GM18511 (cell line): ENCODE data around the gene ATP6V1C2.
"Not testable (repeated sequence)": the region's sequence is repeated elsewhere in the genome, so short reads cannot be mapped to it uniquely, and the experiment has no call there.

Experiments
- ATAC-seq: cut with Tn5 transposase; IDR thresholded peaks from one replicate; pipeline ENCODE4 v1.9.1; 2021; ENCODE audit warnings: mild to moderate bottlenecking, moderate library complexity; ENCODE audit not compliant: unreplicated experiment

ATP6V1C2 gene

DNA sequence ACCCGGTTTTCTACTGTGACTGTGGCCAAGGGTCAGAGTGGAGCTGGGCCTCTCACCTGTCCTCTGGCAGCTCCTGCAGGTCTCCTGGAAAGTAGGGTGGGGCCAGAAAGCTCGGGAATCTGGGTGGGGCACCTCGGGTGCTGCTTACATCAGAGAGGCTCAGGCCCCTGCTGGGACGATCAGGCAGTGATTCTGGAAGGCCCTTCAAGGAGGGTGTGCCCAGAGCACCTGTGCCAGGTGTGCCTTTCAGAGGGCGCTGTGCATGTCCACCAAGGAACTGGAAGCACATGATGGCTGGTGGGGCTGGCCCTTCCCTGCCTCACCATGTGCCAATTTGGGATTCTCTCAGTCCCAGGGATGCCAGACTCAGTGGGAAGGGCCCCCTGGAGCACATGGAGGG is 44.0 kb downstream of the ATP6V1C2 start:
- no peak for ATAC-seq

DNA sequence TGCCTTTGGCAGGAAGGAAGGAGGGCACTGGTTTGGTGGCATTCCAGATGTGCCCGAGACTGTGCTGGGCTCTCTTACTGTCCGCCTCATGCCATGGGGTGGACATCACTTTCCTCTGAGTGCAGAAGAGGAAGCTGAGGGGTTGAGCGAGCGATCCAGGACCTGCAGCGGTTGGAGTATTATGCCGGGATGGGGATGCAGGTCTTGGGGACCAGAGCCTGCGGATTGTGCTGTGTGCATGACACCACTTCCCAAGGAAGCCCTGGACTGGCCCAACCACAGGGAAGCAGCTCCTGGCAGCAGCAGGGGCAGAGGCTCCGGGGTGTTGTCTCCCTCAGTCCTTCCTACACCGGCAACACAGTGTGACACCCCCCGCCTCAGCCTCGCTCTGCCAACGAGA is 44.5 kb downstream of the ATP6V1C2 start:
- no peak for ATAC-seq

- no peak for ATAC-seq
Measured at GRCh38 chr2:10768063-10768507, 46.7 kb downstream of the ATP6V1C2 start.

DNA sequence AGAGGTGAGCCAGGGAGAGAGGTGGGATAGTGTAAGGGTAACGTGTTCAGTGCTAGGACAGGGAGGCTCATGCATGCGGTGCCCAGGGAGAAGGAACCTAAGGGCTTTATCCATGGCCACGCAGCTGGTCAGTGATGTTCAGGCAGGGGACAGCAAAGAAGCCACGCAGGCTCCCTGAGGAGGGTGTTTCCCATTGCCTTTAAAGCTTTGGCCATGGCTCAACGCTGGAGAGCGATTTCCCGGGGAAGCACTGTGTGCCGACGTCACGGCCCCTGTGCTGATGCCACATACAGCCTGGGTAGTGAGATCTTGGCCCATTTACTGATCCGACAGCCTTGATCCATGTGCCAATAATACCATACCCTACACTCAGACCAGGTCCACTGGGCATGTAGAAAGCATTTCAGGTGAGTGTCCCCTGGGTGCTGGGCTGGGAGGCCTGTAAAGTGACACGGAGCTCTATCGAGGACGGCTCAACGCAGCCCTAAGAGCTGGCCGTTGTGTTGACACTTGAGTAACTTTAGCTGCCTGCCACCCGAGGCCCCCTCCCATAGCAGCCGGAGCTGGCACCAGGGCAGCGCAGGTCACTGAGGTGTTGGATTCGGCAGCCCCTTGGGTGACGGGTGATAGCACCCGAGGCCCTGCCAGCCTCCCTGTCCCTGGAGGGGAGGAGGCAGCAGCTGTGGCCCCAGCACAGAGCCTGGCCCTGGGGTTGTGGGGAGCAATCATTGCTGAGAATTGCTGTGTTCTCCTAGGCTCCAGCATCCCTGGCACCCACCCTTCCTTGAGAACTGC is 49.7 kb downstream of the ATP6V1C2 start:
- no peak for ATAC-seq

DNA sequence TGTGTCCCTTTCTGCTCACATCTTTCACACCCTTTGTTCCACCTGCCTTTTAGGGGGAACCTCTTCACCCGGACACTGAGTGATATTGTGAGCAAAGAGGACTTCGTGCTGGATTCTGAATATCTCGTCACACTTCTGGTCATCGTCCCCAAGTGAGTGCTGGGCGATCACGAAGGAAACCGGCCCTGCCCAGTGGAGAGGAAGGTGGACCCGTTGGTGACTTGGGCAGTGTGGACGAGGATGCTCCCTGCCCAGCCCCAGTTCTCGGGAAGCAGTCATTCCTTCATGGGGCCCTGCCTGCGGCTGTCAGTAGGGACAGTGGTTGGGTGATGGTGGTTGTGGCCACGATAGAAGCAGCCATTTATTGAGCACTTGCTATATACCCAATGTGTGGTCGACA is 50.4 kb downstream of the ATP6V1C2 start:
- ATAC-seq = no peak

GRCh38 chr2:10772201-10772867 is 50.9 kb downstream of the ATP6V1C2 start:
- ATAC-seq = no peak

GRCh38 chr2:10772868-10773215 is 51.4 kb downstream of the ATP6V1C2 start:
- ATAC-seq = no peak

DNA sequence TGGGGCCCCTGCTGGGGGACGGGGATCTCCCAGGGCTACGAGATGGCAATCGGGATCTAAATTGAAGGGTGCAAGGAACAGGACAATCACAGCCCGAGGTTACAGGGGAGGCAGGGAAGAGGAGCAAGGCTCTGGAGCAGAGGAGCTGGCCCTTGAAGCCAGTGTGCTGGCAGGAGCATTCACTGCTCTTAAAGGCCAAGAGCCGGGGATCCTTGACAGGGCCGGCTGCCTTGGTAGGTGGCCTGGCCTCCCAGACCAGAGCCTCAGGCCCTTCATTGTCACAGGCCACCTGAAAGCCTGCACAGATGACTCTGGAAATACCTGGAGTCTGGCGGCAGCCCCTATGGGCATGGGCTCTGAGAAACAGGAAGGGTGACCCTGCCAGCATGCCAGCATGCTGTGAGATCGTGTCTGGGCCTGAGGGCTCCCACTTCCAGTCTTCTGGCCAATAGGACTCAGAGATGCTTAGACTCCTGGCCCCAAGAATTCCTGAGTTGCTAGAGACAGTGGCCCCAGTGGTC is 52.5 kb downstream of the ATP6V1C2 start:
- ATAC-seq = no peak

DNA sequence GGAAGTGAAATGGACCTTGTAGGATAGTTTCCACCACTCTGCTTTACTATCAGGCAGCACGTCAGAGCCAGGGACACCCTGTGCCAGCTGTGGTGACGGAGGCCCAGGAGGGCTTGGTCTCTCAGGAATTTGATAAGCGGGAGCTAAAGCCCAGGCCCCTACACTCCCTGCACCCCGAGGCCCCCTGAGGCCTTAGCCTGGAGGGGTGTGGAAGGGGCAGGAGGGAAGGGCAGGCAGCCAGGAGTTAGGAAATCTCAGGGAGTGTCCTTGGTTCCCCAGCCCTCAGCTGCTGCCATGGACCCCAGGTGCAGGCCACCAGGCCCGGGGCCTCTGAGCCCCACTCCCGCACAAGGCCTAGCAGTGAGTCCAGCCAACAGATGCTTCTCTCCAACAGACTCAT is 53.0 kb downstream of the ATP6V1C2 start:
- ATAC-seq = no peak

- no peak for ATAC-seq
Measured at GRCh38 chr2:10775021-10775780, 53.8 kb downstream of the ATP6V1C2 start.

DNA sequence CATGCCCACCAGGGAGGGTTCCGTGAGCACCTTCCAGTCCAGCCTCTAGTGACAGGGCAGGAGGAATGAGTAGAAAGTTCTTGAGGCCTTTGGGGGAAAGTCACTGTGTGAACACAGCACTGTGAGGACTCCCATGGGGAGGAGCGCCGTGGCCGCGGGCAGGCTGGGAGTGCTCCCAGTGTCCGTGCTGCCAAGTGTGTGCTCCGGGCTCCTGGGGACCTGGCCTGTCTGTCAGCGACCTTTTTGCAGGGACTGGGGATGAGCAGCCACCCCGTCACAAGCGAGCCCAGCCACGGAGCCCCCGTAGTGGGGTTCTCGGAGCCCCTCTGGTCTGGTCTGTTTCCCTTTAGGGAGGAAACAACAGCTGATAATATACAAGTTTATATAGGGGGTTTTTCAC is 54.4 kb downstream of the ATP6V1C2 start:
- no peak for ATAC-seq

DNA sequence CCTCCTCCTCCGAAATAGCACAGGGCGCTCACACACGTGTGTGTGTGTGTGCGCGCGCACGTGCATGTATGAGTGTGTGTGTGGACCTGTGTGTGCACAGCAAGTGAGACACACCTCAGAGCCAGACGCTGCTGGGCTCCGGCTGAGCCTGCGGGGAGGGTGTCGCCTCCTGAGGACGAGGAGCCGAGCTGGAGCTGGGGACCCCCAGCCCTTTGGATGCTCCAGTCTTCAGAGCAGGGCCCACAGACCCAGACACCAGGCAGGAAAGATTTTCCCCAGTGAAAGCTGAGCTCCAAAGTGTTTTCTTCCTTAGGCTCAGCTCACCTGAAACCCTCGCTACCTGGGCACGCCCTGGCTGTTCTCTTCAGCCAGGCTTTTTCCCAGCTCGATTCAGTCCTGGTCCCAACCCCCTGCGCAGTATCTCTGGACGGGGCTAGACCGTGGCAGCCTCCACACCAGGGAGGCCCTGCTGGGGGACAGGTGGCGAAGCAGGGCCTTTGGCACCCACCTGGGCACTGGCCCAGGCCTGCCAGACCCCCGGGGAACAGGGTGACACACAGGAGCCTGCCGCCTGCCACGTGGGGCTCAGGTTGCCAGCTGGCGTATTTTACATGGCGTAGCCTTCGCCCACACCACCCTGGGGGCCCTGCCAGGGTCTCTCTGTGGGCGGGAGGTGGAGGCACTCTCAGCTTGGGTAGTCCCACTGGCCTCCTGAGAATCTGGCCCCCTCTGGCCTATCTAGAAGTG is 55.0 kb downstream of the ATP6V1C2 start:
- no peak for ATAC-seq

DNA sequence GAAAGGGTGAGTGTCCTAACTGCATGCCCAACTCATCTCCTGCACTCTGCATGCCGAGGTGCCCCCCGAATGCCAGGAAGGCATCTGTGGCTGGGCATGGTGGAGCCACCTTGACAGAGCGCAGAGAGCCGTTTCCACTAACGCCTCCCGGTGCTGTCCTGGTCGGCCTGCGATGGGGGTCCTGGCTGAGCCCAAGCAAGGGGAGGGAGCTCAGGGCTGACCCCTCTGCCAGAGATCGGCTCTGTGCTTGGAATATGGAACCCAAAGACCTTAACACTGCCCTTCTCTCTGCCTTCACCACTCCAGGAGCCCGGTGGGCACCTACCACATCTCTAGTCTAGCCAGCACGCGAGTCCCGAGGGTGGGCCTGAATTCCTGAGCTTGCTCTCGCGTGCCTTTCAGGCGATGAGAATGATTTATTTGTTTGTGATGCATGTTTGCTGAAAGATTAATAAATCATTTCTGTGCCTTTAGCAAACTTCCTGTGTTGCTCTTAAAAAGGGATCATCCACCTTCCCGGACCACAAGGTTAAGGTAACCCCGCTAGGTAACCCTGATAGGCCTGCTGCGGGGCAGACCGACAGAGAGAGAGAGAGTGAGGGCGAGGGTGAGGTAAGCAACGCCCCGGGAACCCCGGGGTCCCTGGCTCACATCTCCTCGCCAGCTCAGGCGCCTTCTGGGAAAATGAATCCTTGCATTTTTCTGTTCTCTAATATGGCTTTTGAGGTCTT is 55.8 kb downstream of the ATP6V1C2 start:
- no peak for ATAC-seq

DNA sequence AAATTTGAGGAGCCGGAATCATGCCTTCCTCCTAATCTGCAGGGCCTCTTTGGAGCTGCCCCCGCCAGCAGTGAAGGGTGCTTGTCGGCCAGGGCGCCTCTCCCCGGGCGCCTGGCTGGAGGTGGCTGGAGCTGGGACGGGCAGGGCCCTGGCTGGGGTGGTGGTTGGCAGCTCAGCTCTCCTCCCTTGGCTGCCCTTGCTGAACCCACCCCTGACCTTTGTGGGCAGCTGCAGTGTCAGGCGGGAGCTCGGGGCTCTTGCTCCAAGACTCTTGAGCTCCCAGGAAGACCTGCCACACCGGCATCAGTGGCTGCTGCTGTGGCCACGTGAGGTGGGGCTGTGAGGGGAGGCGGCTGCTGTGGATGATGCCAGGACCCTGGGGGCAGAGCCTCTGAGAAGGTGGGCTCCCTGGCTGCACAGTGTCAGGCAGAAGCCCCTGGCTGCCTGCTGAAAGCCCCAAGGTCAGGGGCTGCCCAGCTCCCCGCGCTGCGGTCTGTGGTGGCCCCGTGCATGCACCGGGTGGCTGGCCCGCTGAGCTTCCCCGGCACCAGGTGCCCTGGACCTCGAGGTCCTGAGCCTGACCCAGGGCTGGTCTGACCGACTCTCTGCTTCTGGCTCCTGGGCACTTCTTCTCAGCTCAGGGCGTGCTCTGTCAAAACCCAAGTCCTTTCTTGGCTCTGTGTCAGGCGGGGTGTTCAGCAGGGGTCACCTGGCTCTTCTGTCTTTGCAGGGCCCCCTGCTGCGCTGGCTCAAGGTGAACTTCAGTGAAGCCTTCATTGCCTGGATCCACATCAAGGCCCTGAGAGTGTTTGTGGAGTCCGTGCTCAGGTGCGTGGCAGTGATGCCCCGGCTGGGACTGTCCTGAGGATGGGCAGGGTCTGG is 56.7 kb downstream of the ATP6V1C2 start:
- ATAC-seq = no peak

GRCh38 chr2:10778724-10779115 is 57.3 kb downstream of the ATP6V1C2 start:
- no peak for ATAC-seq

- ATAC-seq = no peak
Measured at GRCh38 chr2:10779776-10780490, 58.5 kb downstream of the ATP6V1C2 start.

DNA sequence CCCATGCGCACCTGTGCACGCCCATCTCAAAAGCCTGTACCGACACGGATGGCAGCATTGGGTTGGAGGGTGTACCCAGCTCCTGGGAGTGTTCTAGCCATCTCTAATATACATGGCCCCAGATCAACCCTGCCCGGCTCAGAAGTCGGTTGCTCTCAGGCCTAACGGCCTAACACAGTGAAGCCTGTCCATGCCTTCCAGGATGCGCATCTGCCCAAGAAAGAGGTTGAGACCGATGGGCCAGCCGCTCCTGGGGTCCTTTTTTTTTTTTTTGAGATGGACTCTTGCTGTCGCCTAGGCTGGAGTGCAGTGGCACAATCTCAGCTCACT is 59.0 kb downstream of the ATP6V1C2 start:
- ATAC-seq = no peak

DNA sequence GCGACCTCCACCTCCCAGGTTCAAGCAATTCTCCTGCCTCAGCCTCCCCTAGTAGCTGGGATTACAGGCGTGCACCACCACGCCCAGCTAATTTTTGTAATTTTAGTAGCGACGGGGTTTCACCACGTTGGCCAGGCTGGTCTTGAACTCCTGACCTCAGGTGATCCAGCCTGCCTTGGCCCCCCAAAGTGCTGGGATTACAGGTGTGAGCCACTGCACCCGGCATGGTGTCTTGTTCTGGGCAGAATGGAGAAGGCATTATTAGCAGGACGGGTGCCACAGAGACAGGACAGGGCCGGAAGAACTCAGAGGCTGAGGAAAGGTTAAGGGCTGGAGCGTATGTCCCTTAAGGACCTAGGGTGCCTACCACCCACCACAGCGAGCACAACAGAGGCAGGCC is 59.4 kb downstream of the ATP6V1C2 start:
- ATAC-seq = not testable (repeated sequence)

GRCh38 chr2:10781746-10782145 is 60.3 kb downstream of the ATP6V1C2 start:
- ATAC-seq = no peak
